ENCODE results near the gene SDK1.

Gene SDK1

GRCh38 chr7:3464900-3465622, 164.0 kb downstream of the SDK1 start:
- no peak for DNase-seq

GRCh38 chr7:3466261-3466660, 165.2 kb downstream of the SDK1 start:
- DNase-seq = no peak

GRCh38 chr7:3469641-3470040, 168.6 kb downstream of the SDK1 start:
- no peak for DNase-seq

- DNase-seq = no peak
Measured at GRCh38 chr7:3480197-3480596, 179.1 kb downstream of the SDK1 start.

- no peak for DNase-seq
Measured at GRCh38 chr7:3481435-3481834, 180.4 kb downstream of the SDK1 start.

GRCh38 chr7:3482147-3482921, 181.3 kb downstream of the SDK1 start:
- DNase-seq = peak; percentile 2

- no peak for DNase-seq
Measured at GRCh38 chr7:3486841-3487240, 185.8 kb downstream of the SDK1 start.

GRCh38 chr7:3488829-3489228, 187.8 kb downstream of the SDK1 start:
- DNase-seq = no peak

GRCh38 chr7:3493499-3493898, 192.4 kb downstream of the SDK1 start:
- DNase-seq = no peak

- DNase-seq = no peak
Measured at GRCh38 chr7:3494947-3495346, 193.9 kb downstream of the SDK1 start.

- no peak for DNase-seq
Measured at GRCh38 chr7:3495530-3495929, 194.5 kb downstream of the SDK1 start.

- no peak for DNase-seq
Measured at GRCh38 chr7:3495954-3496353, 194.9 kb downstream of the SDK1 start.

- DNase-seq = no peak
Measured at GRCh38 chr7:3497796-3498195, 196.7 kb downstream of the SDK1 start.

GRCh38 chr7:3501671-3502070, 200.6 kb downstream of the SDK1 start:
- no peak for DNase-seq

GRCh38 chr7:3504384-3504783, 203.3 kb downstream of the SDK1 start:
- DNase-seq = no peak

GRCh38 chr7:3510101-3511020, 209.3 kb downstream of the SDK1 start:
- DNase-seq = no peak

GRCh38 chr7:3517344-3517743, 216.3 kb downstream of the SDK1 start:
- no peak for DNase-seq

GRCh38 chr7:3518546-3518945, 217.5 kb downstream of the SDK1 start:
- DNase-seq = no peak

GRCh38 chr7:3520206-3520605, 219.2 kb downstream of the SDK1 start:
- DNase-seq = peak; percentile 50

GRCh38 chr7:3527496-3528124, 226.6 kb downstream of the SDK1 start:
- no peak for DNase-seq

GRCh38 chr7:3533040-3533439, 232.0 kb downstream of the SDK1 start:
- no peak for DNase-seq

GRCh38 chr7:3537210-3537875, 236.3 kb downstream of the SDK1 start:
- DNase-seq = no peak

Measured in NCI-H774 (cell line).